Dendritic cell treated with granulocyte-macrophage colony-stimulating factor and Interleukin-4, amounts not matched to agents 40 ng/mL and 50 ng/mL, for 4 days (primary cell): ENCODE data around the gene WHAMM.
"Not testable (repeated sequence)": the region's sequence is repeated elsewhere in the genome, so short reads cannot be mapped to it uniquely, and the experiment has no call there.

ENCODE experiments used
- H3K27ac Mint-ChIP-seq: one replicate; pipeline ENCODE4 v1.8.0; 2022; ENCODE audit warnings: mild to moderate bottlenecking, mixed read lengths
- H3K27me3 Mint-ChIP-seq: one replicate; pipeline ENCODE4 v1.8.0; 2022; ENCODE audit warnings: mild to moderate bottlenecking, mixed read lengths
- H3K36me3 Mint-ChIP-seq: one replicate; pipeline ENCODE4 v1.8.0; 2022; ENCODE audit warnings: low read depth, mixed read lengths
- H3K4me1 Mint-ChIP-seq: one replicate; pipeline ENCODE4 v1.8.0; 2022; ENCODE audit warnings: low read depth, mixed read lengths
- H3K4me3 Mint-ChIP-seq: one replicate; pipeline ENCODE4 v1.8.0; 2022; ENCODE audit warnings: mild to moderate bottlenecking, moderate library complexity, mixed read lengths
- H3K9me3 Mint-ChIP-seq: one replicate; pipeline ENCODE4 v1.8.0; 2022; ENCODE audit warnings: mixed read lengths
- intact Hi-C: fragments of 100-400 bp; cut with micrococcal nuclease; formaldehyde crosslinking; loops from one replicate; pipeline ENCODE4 v1.15.0; 2022

The WHAMM gene

GRCh38 chr15:82809308-82810060 lies at the start of gene WHAMM:
Gene WHAMM, plus strand, starts transcription at chr15:82809628. Its CDS starts 99 bp downstream, at chr15:82809727.
- Mint-ChIP-seq H3K4me3 (peak within 1 kb of the TSS; percentile 89), H3K9me3 (no peaks in the 10 kb centered on the region), H3K4me1 (peaks cover 26% of the 10 kb centered on the region), H3K27me3 (no peaks in the 10 kb centered on the region), H3K36me3 (peaks cover 36% of the 10 kb centered on the region), H3K27ac (peak within 1 kb of the TSS; percentile 93)
- intact Hi-C loops: loop anchor here (2.0 to 10.0 kb wide), 3 partner anchors 59 to 265 kb away; partner anchors contain the start of genes RAMAC and RPS17

DNA sequence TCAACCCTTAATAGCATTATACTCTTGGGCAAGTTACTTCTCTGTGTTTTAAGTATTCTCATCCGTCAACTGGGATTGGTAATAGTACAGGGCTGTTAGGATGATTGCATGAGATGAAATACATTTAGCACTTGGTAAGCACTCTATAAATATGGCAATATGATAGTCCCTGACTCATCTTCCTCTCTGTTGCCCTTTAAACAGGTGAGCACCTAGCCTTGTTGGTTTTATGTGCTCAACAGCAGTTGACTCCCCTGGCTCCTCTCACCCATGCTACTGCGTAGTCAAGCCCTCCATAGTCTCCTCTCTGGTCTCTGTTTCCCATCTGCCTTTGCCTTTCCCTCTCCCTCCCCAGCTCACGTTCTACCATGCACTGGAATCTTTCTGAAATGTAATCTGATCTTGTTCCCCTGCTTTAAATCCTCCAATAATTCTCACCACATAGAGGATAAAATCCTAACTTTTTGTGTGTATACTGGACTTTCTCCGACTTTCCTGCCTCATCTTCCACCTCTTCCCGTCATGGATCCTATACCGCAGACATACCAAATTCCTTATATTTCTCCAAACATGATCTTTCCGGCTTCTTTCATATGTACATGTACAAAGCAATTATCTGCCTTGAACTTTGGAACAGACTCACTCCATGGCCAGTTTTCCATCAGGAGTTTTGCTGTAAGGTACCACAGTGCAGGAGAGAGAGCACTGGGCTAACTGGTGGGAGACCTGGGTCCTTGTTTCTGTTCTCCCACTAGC lies 45.9 kb upstream of the WHAMM start:
- Mint-ChIP-seq H3K27me3 (no peaks in the 10 kb centered on the region), H3K27ac (no peak overlapping the region), H3K9me3 (peaks cover 8% of the 10 kb centered on the region), H3K4me3 (no peak overlapping the region), H3K4me1 (peaks cover 4% of the 10 kb centered on the region), H3K36me3 (peaks cover 58% of the 10 kb centered on the region)
- intact Hi-C loops: no loop called here

DNA sequence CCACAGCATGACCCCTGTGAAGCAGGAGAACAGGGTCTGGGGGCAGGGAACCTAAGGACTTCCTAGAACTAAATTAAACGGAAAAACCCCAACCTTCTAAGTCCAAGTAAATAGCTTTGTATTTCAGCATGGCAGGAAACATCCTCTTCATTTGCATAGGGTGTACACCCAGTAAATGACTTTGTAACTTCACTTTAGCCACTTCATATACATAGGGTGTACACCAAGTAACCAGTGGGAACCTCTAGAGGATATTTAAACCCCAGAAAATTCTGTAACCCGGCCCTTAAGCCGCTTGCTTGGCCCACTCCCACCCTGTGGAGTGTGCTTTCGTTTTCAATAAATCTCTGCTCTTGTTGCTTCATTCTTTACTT lies 45.3 kb upstream of the WHAMM start:
- Mint-ChIP-seq H3K27ac (no peak overlapping the region), H3K27me3 (no peaks in the 10 kb centered on the region), H3K36me3 (peaks cover 52% of the 10 kb centered on the region), H3K4me3 (no peak overlapping the region), H3K4me1 (peaks cover 4% of the 10 kb centered on the region), H3K9me3 (peaks cover 8% of the 10 kb centered on the region)
- intact Hi-C loops: no loop called here

DNA sequence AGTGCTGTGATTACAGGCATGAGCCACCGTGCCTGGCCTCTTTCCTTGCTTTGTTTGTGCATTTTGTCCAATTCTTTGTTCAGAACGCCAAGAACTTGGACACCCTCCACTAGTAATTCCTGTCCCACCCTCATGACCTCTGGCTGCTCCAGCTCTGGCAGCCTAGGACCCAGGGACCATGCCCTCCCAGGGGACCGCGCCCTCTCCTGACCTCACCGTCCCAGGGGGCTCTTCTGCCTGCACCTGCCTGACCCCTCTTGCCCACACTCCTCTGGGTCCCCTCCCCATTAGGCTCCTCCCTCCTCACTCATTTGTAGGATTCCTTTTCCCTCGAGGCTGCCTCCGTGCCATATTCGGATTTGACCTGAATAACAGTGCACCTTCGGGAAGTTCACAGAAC lies 44.7 kb upstream of the WHAMM start:
- H3K9me3 Mint-ChIP-seq: peaks cover 8% of the 10 kb centered on the region
- intact Hi-C loops: no loop called here
- no peaks in the 10 kb centered on the region for H3K27me3 Mint-ChIP-seq
- peaks cover 4% of the 10 kb centered on the region for H3K4me1 Mint-ChIP-seq
- H3K4me3 Mint-ChIP-seq: no peak overlapping the region
- H3K36me3 Mint-ChIP-seq: peaks cover 49% of the 10 kb centered on the region
- no peak overlapping the region for H3K27ac Mint-ChIP-seq

- H3K27me3 Mint-ChIP-seq, H3K27ac Mint-ChIP-seq, H3K4me1 Mint-ChIP-seq, intact Hi-C loops, H3K9me3 Mint-ChIP-seq, H3K4me3 Mint-ChIP-seq: not testable (repeated sequence)
- H3K36me3 Mint-ChIP-seq: peaks cover 34% of the 10 kb centered on the region
Observed at GRCh38 chr15:82766201-82766600, 43.2 kb upstream of the WHAMM start.

DNA sequence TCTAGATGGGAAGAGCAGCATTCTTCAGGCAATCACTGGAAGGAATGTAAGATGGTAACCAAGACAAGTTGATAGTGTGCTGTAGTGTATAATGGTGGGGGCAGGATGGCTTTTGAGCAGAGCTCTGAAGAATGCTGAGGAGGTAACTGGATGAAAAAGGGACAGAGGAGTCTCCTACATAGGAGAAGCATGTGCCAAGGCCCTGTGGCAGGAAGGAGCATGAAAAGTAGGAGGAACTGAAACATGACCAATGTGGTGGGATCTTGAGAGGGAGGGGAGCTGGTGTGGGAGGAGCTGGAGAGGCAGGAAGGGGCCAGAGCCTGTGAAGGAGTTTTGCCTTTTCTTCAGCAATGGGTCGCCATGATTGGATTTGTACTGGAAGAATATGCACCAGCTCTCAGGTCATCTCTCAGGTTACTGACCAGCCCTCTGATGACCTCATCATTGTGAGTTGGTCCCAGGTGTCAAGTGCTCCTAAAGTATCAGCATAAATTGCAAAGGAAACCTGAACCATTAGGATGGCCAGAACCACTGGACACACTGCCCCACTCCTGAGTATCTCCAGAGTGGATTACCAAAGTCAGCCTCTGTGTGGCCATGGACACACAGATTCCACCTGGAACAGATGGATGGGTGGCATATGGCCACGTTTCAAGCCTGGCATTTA lies 42.1 kb upstream of the WHAMM start:
- Mint-ChIP-seq H3K4me1 (peaks cover 4% of the 10 kb centered on the region), H3K4me3 (no peak overlapping the region), H3K27me3 (no peaks in the 10 kb centered on the region), H3K36me3 (peaks cover 30% of the 10 kb centered on the region), H3K9me3 (peaks cover 8% of the 10 kb centered on the region), H3K27ac (no peak overlapping the region)
- intact Hi-C loops: no loop called here

DNA sequence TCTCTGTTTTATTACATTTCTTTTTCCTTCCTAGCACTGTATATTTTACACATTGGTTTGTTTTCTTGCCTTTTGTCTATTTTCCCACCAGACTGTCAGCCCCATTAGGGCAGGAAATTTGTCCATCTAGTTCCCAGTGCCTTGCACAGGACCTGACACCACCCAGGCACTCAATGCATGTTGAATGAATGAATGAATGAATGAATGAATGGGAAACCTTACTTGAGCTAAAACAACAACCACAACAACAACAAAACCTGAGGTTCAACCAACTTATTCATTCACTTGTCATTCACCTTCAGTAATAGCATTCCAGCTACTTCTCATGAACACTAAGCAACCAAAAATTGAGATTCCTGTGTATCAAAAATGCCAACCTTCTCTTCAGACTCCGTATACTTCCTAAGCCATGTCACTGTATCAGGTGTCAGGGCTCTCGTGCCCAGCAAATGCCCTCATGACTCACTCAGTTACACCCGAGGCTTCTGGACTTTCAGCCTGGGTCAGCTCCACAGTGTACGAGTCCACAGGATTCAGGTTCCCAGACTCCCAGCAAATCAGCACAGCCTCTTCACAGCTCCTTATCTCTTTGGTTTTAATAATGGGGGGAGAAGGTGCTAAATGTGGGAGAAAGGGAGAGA lies 40.9 kb upstream of the WHAMM start:
- Mint-ChIP-seq H3K9me3 (peaks cover 8% of the 10 kb centered on the region), H3K36me3 (peaks cover 27% of the 10 kb centered on the region), H3K27me3 (no peaks in the 10 kb centered on the region), H3K27ac (no peak overlapping the region), H3K4me3 (no peak overlapping the region), H3K4me1 (peaks cover 4% of the 10 kb centered on the region)
- intact Hi-C loops: no loop called here

- Mint-ChIP-seq H3K36me3 (peaks cover 4% of the 10 kb centered on the region), H3K9me3 (peaks cover 5% of the 10 kb centered on the region), H3K4me1 (peaks cover 3% of the 10 kb centered on the region), H3K4me3 (no peak overlapping the region), H3K27ac (no peak overlapping the region), H3K27me3 (no peaks in the 10 kb centered on the region)
- intact Hi-C loops: no loop called here
Observed at GRCh38 chr15:82771789-82772607, 37.4 kb upstream of the WHAMM start.

- H3K36me3 Mint-ChIP-seq: no peaks in the 10 kb centered on the region
- no peak overlapping the region for H3K27ac Mint-ChIP-seq
- no peaks in the 10 kb centered on the region for H3K27me3 Mint-ChIP-seq
- intact Hi-C loops: no loop called here
- H3K4me3 Mint-ChIP-seq: no peak overlapping the region
- H3K4me1 Mint-ChIP-seq: no peaks in the 10 kb centered on the region
- H3K9me3 Mint-ChIP-seq: no peaks in the 10 kb centered on the region
Observed at GRCh38 chr15:82774496-82774895, 34.9 kb upstream of the WHAMM start.

- intact Hi-C loops: no loop called here
- no peaks in the 10 kb centered on the region for H3K36me3 Mint-ChIP-seq
- H3K9me3 Mint-ChIP-seq: no peaks in the 10 kb centered on the region
- peaks cover 2% of the 10 kb centered on the region for H3K27me3 Mint-ChIP-seq
- H3K4me3 Mint-ChIP-seq: no peak overlapping the region
- no peaks in the 10 kb centered on the region for H3K4me1 Mint-ChIP-seq
- no peak overlapping the region for H3K27ac Mint-ChIP-seq
Observed at GRCh38 chr15:82778755-82779154, 30.7 kb upstream of the WHAMM start.

GRCh38 chr15:82781349-82781748 lies 28.1 kb upstream of the WHAMM start:
- H3K27ac Mint-ChIP-seq: no peak overlapping the region
- H3K9me3 Mint-ChIP-seq: no peaks in the 10 kb centered on the region
- H3K27me3 Mint-ChIP-seq: peaks cover 2% of the 10 kb centered on the region
- no peaks in the 10 kb centered on the region for H3K36me3 Mint-ChIP-seq
- no peak overlapping the region for H3K4me3 Mint-ChIP-seq
- H3K4me1 Mint-ChIP-seq: no peaks in the 10 kb centered on the region
- intact Hi-C loops: no loop called here

GRCh38 chr15:82788496-82788895 lies 20.9 kb upstream of the WHAMM start:
- intact Hi-C loops: no loop called here
- Mint-ChIP-seq H3K4me3 (no peak overlapping the region), H3K27ac (no peak overlapping the region), H3K9me3 (no peaks in the 10 kb centered on the region), H3K36me3 (no peaks in the 10 kb centered on the region), H3K27me3 (peaks cover 4% of the 10 kb centered on the region), H3K4me1 (no peaks in the 10 kb centered on the region)

DNA sequence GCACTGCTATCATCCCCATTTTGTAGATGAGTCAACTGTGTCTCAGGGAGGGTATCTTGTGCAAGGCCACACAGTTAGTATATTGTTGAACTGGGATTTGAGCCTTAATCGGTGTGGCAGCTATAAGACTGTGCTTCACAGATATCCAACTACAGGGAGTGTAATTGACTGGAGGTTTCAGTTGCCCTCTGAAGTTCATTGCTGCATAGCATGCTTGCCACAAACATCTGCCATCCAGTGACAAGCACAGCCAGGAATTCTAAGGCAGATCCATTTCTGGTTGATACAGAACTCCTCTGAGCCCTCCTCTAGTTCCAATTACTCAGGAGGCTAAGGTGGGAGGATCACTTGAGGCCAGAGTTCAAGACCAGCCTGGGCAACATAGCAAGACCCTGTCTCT lies 19.9 kb upstream of the WHAMM start:
- no peak overlapping the region for H3K27ac Mint-ChIP-seq
- no peaks in the 10 kb centered on the region for H3K36me3 Mint-ChIP-seq
- peaks cover 4% of the 10 kb centered on the region for H3K27me3 Mint-ChIP-seq
- intact Hi-C loops: no loop called here
- H3K4me1 Mint-ChIP-seq: no peaks in the 10 kb centered on the region
- H3K4me3 Mint-ChIP-seq: no peak overlapping the region
- no peaks in the 10 kb centered on the region for H3K9me3 Mint-ChIP-seq
